Stimulated activated CD8-positive, alpha-beta memory T cell treated with anti-CD3 and anti-CD28 coated beads, Interleukin-4, amount 100 ng/mL, for 48 hours (primary cell): ENCODE data around the gene WDR54.
"Not testable (repeated sequence)": the region's sequence is repeated elsewhere in the genome, so short reads cannot be mapped to it uniquely, and the experiment has no call there.

Source experiments
- DNase-seq: peaks from one replicate; pipeline ENCODE4 v3.0.0-alpha.2; 2020

The WDR54 gene

DNA sequence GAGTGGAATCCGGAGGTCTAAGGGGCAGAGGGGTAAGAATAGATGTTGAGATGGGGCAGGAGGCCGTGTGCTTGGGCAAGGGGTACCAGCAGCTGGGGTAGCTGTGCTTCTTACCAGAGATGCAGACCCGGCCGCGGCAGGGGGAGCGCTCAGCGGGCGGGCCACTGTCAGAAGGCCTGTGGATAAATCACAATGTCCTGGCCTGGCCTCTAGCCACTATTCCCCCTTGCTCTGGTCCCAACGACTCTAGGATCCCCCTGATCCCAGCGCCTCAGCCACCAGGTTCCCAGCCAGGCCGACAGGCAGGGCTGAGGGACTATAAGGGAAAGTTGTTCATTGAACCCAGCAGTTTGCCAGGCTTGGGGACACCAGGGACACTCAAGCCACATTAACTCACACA lies 9.0 kb downstream of the WDR54 start:
- no peak for DNase-seq

DNA sequence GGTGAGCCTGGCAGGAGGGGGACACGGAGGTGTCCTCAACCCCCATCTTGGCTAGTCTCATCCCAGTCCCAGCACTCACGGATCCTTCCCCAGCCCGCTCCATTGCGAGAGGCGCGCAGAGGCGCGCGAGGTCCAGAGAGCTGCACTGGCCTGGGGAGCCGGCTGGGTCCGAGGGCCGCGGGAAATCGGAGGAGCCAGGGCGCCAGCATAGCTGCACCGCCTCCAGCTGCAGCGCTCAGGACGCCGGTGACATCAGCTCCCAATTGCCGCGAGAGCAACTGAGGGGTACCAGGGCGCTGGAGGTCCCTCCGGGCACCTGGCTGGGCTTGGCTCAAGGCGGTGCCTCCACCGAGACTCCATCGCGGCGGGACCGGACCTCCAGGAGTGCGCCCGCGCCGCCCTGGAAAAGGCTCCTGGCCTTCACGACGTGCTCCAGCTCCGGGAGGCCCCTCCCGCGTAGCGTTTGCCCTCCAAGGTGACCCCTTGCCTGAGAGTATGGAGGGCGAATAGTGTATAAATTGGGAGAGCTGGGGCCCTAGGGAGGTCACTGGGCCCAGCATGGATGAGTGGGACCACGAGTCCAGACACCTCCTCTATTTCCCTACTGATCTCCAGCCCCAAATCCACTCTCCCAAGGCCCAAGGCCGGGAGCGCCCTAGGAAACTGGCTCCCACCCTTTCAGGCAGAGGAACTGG lies 14.7 kb downstream of the WDR54 start:
- no peak for DNase-seq

DNA sequence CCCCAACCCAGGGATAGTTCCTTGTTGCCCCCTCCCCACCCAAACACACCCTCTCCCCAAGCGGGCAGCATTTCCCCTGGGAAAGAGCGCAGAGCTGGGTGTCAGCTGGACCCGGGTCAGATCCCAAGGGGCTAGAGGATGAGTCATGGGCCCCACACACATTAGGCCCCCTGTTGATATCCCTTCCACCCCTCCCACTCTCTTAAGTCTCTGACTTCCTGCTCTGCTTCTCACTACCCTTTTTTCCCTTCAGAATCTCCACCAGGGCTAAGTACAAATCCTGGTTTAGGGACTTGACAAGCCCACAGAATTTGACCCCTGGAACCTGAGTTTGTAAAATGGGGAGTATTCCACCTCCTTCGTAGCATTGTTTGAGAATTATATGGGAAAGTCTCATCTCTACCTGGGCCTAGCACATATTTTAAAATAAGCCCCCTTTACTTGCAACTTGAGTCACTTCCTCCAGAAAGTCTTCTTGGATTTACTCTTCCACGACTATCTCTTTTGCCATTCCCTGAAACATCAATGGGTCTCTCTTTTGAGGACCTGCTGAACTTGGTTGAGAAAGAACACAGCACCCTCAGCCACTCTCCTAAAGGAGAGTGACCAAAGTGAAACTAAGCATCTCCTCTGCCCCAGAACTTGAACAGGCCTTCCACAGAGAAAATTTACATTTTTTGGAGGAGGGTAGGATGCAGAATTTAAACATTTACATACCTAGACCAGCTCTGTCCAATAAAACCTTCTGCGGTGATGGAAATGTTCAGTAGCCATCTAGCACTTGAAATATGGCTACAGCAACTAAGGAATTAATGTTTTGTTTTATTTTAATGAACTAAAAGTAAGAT lies 15.5 kb downstream of the WDR54 start:
- no peak for DNase-seq

DNA sequence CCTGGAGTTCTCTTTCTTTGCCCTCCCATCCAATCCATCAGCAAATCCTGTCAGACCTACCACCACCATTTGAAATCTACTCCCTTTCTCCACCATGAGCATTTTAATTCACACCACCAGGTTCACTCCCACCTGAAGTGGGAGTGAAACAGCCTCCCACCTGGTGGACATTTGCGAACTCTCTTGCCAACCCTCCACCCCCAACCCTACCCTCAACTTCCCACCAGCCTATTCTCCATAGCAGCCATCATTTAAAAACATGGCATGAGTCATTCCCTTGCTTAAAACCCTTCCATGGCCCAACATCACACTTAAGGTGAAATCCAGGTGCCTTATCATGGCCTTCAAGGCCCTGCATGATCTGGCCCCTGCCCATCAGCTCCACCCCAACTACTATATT lies 16.7 kb downstream of the WDR54 start:
- no peak for DNase-seq

DNA sequence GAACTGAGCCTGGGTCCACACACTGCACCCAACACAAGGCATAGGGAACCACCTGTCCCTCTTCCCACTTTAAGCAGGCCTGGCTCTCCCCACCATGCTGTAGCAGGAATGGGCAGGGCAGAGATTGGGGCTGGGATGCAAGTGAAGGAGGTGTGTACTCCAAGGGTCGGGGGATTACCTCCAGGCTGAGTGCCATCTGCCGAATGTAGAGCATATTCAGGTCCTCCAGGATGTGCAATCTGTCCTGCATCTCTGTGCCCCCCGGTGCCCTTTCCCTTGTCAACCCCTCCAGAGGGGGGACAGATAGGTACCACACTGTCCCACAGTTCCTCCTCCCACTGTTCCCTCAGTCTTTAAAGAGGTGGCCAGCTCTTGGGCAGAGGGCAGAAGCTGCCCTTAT lies 17.8 kb downstream of the WDR54 start:
- DNase-seq: no peak

DNA sequence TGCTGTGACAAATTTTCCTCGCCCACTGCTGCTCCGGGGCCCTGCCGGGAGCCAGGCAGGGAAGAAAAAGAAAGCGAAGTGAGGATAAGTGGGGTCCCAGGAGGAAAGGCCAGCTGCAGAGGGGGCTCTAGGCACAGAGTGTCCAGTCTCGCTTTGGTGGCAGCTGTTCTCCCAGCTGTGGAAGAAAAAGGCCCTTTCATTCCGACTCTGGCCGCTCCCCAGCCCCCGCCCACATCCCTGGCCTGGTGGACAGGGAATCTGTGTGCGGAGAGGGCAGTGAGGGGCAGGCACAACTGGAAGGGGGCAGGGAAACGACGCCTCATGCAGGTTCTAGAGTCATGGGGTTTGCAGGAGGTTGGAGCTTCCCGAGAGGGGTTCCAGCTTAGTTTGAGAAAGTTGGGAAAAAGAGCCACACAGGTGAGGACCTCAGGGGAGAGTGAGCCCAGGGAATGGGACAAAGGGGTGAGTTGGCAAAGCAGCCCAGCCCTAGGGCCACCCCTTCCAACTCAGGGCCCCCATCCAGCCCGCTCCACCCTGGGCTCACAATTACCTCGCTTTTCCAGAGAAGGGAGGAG lies 18.4 kb downstream of the WDR54 start:
- DNase-seq: no peak

DNA sequence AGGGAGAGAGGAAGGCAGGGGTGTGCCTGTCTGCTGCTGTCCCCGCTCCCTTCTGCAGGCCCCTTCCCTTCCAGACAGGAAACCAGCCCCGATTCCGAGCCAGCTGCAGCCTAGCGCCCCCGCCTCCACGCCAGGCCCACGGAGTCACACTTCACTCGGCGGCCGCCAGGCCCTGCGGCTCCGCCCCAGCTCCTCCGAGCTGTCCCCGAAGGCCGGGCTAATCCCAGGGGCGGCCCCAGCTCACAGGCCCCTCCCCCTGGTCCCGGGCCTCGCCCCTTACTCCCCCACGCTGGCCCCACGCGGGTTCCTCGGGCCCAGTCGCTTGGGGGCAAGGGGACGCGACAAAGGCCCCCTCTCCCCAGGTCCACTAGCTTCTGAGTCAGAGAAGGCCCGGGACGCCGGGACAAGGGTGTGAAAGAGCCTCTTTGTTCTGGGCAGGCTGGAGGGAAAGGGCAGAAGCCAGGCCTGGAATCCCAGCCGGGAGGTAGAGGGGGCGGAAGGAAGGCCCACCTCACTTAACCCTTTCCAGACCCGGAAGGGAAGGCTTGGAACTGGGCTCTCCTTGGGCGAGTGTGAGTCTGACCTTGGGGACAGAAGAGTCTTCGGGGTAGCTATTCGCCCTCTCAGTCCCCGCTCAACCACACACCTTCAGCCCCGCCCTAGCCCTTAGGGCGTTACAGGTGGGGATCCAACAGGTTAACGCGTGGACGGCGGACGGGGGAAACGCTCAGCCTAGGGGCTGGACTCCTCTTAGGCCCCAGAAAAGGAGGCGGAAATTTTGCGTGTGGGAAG lies 19.0 kb downstream of the WDR54 start:
- DNase-seq: peak; percentile 67

DNA sequence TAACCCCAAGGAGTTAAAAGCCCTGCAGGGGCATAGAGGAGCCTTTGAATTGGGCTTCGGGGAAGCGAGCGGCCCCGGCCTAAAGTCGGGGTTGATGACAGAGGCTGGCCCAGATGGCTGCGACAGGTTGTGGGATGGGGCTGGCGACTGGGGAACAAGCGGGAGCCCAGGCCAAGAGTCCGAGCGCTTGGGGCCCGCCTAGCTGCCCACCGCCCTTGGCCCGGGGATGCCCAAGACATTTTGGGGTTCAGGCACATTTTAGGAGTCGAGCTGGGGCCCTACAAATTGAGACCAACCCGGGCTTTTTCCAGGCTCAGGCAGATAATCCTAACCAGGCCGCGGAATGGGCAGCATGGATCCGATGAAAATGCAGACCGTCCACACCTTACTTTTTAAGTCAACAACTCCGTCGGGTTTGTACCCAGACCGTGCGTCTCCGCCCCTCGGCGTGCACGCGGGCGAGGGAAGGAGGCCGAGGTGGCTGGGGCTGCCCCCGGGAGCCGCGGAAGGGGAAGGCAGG lies 19.7 kb downstream of the WDR54 start:
- DNase-seq: no peak

DNA sequence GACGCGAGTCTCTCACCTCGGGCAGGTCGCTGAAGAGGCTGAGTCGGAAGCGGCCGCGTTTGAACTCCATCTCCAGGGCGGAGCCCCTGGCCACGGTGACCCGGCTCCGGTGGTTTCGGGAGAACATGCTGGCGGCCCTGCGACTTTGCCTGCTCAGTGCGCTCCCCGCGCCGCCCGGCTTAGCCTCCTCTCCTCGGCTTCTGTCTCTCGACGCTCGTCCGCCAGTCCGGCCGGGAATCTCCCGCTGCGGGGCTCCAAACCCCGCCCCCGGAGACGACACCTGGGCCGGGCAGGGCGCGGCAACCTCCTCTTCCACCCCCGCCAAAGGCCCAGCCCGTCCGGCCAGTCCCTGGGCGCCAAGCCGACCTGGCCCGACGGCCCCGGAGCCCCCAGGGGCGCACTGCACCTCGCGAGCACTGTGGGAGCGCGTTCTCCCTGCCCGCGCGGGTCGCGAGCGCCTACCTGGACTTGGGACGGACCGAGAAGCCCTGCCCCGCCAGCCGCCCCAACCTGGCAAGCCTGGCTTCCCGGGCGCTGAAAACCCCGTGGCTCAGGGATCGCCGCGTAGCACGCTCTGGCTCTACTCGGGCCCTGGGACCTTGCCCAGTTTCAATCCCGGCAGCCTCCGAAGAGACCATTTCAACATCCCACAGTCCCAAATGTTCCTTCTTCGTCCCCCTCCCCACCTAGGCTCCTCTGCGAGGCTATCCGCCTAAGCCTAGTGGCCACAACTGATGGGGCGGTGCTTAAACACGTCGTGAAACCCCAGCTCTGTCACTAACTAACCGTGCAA lies 20.4 kb downstream of the WDR54 start, which contains the start of gene RTKN:
TSS of gene RTKN (minus strand) at position 248 of the 793 bp plus-strand sequence. CDS start at position 127, 121 bp downstream.
- DNase-seq: peak; percentile 55

DNA sequence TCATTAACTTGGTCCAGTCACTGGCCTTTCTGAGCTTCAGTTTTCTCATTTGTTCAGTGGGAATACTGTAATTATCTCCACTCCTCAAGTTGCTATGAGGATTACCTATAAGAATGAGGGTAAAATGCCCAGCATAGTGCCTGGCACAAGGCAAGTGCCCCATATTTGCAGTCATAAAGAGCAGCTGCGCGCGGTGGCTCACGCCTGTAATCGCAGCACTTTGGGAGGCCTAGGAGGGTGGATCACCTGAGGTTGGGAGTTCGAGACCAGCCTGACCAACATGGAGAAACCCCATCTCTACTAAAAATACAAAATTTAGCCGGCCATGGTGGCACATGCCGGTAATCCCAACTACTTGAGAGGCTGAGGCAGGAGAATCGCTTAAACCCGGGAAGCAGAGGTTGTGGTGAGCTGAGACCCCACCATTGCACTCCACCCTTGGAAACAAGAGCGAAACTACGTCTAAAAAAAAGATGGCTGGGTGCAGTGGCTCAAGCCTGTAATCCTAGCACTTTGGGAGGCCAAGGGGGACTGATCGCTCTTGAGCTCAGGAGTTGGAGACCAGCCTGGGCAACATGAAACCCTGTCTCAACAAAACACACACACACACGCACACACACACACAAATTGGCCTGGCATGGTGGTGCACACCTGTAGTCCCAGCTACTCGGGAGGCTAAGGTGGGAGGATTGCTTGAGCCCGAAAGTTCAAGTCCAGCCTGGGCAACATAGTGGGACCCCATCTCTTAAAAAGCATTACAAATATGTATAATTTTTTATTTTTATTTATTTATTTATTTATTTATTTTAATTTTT lies 21.2 kb downstream of the WDR54 start:
- DNase-seq: not testable (repeated sequence)

DNA sequence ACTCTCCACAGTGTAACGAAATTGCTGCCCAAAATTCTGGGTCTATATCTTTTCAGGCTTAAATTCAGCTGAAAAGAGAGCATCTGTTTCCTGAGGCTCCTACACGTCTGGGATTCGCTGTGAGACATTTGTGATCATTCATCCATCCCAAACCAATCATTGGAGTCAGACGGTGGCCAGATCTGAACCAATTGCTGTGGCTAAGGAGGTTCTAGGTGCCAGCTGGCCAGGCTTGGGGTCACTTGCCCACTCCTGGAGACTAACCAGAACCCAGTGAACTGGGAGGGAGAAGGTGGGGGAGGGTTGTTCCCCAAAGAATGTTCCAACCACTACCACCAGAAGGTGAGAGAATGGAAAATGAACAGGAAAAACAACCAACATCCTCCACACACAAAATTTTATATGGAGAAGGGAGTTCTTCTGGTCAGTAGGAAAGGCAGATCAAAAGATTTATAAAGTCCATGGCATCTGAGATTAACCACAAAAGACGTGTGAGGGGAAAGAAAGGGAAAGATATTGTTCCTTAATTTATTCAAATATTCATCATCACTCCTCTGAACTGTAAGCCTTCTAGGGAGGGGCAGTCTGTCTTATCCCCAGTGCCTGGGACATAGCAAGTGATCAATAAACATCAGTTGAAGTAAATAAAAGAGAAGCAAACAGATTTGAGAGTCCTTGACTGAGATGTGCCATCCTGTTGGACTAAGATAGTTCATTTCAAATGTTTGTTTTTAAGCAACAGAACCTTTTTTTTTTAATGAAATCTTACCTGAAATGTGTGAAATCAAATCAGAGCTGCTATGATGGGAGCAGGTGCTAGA lies 23.2 kb downstream of the WDR54 start:
- DNase-seq: no peak

DNA sequence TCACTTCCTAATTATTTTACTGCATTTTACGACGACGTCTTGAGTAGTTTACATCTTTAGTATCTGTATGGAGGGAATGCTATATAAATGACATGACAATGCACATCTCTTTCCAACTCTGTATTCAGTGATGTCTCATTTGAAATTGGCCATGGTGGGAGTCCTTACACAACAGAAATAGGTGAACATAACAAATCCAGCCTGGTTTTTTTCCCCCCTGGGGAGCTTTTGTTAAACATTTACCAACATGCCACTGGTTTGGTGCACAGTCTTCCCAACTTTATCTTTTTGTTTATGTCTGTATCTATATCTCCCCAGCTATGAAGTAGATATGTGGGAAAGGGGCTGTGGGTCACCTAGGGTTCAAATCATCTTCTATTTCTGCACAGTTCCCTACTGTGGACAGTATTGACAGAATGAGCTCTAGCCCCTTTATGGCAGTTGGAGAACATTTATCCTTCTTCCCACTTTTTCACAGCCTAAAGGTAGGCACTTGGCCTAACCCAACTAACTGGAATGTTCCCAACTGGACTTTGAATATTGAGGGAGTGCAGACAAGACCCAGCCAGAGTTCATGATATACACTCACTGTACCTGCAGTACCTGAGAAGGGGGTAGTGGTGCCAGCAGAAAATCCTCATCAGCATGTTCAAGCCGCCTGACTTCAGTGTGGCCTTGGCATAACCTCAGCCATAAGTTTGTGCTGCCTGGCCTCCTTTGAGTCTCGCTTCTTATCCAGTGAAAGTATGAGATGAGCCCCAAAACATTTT lies 25.9 kb downstream of the WDR54 start:
- no peak for DNase-seq

DNA sequence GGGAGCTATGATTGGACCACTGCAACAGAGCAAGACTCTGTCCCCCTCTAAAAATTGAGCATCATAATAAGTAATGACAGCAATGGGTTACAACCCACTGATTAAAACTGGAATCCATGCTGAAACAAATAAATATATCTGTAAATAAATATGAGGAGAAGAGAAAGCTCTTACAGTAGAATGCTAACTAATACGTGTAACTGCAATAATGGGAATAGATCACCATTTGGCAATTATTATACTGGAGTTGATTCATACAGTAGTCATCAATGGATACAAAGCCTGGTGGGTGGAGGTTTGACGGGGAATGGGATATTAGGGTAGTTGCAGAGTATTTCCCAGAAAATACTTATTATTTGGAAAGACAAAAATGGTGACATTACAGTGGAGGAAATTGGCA lies 27.2 kb downstream of the WDR54 start:
- no peak for DNase-seq

DNA sequence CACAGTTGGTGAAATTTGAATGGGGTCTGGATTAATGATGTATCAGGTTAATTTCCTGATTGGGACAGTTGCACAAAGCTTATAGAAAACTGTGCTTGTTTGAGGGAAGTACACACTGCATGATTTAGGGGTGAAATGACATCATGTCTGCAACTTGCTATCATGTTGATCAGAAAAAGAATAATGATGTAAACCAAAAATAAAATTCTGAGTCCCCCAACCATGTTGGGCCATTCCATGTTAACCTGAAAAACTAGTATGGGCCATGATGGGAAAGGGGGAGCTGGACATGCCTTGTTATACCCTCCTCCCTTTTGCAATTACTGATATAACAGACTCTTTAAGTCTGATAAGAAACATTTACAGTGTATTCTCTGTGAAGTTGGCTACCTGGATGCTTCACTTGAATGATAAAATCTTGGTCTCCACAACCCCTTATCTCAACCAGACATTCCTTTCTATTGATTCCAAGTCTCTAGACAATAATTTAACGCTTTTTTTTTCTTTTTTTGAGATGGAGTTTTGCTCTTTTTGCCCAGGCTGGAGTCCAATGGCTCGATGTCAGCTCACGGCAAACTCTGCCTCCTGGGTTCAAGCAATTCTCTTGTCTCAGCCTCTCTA lies 29.1 kb downstream of the WDR54 start:
- no peak for DNase-seq

DNA sequence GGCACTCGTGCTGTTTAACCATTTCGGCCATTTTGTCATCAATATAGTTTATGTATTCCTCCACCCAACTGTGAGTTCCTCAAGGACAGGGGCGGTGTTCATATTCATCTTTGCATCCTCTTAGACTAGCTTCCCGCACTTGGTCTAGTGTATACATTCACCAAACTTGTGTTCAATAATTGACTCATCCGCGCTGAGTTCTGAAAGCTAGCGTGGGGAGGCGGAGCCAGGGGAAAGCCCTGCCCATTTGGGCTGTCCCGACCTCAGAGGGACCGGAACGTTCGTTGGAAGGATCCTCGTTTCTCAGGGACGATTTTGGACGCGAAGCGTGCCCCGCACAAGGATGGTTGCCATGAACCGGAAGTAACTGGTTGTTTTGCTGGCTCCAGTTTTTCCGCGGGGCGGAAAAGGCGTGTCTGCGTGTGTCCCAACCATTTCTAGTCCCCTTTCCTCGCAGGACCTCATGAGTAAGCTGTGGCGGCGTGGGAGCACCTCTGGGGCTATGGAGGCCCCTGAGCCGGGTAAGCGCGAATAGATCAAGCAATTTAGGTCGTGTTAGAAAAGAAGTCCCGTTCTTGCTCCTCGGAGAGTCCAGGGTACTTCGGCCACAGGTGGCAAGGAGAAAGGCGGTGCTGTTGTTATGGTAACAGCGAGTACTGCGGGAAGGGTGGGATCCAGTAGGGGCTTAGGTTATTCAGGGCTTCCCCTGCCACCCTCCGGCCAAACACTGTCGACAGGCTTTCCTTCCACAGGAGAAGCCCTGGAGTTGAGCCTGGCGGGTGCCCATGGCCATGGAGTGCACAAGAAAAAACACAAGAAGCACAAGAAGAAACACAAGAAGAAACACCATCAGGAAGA lies 33.4 kb downstream of the WDR54 start, which contains the start of gene INO80B:
TSS of gene INO80B (plus strand) at position 434 of the 858 bp plus-strand sequence. CDS start at position 464, 30 bp downstream.
- peak; percentile 99 for DNase-seq

DNA sequence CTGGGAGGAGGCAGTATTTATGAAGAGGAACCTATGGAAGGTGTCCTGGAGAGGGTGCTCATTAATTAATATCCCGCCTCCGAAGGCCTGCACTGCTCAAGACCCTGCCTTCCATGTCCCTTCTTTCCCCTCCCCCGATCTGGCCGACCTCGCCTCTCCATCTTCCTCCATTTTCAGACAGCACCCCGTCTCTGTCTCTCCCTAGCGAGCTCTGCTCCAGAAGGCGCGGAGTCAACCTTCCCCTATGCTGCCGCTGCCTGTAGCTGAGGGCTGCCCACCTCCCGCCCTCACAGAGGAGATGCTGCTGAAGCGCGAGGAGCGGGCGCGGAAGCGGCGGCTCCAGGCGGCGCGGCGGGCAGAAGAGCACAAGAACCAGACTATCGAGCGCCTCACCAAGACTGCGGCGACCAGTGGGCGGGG lies 35.6 kb downstream of the WDR54 start:
- no peak for DNase-seq

DNA sequence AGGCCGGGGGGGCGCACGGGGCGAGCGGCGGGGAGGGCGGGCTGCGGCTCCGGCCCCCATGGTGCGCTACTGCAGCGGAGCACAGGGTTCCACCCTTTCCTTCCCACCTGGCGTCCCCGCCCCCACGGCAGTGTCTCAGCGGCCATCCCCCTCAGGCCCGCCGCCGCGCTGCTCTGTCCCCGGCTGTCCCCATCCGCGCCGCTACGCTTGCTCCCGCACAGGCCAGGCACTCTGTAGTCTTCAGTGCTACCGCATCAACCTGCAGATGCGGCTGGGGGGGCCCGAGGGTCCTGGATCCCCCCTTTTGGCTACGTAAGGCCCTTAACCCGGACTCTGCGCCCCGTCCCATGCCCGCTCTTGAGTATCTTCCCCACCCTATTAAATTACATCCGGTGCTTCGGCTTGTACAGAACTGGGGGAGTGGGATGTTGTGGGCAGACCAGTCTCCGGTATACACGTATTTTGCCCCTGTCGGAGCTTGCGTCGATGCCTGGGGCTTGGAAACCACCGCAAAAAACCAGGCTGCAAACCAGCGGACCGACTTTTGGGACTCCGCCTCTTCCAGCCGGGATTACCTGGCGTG lies 36.1 kb downstream of the WDR54 start:
- peak; percentile 91 for DNase-seq
